Right ventricle myocardium superior (tissue), 1 donor: ENCODE measurements around the gene B3GAT1. TPM values are rescaled to one million over a fixed set of nuclear protein-coding genes. Genes with fewer than 3 reads are reported as not detected.
"Not testable (repeated sequence)": the region's sequence is repeated elsewhere in the genome, so short reads cannot be mapped to it uniquely, and the experiment has no call there.

Source experiments
- ATAC-seq: fragments of 200-7000 bp; cut with Tn5 transposase; one replicate; pipeline ENCODE4 v1.9.1; 2020; ENCODE audit warnings: mild to moderate bottlenecking; ENCODE audit not compliant: poor library complexity
- DNase-seq: peaks from one replicate; pipeline ENCODE4 v3.0.0-alpha.2; 2020
- intact Hi-C: fragments of 100-400 bp; cut with DNase I; formaldehyde crosslinking; loops from one replicate; pipeline ENCODE4 v1.11.2; 2022
- long read RNA-seq: library from polyadenylated mRNA; unstranded; transcript quantifications from one replicate; pipeline ENCODE4 v2.0.0, GENCODE V29; 2021
- total RNA-seq: library from RNA; stranded (reverse); fragmentation: NEBNext Ultra II Directional; extraction: Animal tissue kit (Norgen Biotek cat#: 25700); gene quantifications from one replicate; pipeline ENCODE4 v1.2.1, GENCODE V29; 2021
- donor health status: DM: no; HTN: yes; CAD: no; lungs with severe emphysema.

The B3GAT1 gene, protein sequence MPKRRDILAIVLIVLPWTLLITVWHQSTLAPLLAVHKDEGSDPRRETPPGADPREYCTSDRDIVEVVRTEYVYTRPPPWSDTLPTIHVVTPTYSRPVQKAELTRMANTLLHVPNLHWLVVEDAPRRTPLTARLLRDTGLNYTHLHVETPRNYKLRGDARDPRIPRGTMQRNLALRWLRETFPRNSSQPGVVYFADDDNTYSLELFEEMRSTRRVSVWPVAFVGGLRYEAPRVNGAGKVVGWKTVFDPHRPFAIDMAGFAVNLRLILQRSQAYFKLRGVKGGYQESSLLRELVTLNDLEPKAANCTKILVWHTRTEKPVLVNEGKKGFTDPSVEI
- total RNA-seq, result 0.11 TPM
- long read RNA-seq, result 0 reads

DNA sequence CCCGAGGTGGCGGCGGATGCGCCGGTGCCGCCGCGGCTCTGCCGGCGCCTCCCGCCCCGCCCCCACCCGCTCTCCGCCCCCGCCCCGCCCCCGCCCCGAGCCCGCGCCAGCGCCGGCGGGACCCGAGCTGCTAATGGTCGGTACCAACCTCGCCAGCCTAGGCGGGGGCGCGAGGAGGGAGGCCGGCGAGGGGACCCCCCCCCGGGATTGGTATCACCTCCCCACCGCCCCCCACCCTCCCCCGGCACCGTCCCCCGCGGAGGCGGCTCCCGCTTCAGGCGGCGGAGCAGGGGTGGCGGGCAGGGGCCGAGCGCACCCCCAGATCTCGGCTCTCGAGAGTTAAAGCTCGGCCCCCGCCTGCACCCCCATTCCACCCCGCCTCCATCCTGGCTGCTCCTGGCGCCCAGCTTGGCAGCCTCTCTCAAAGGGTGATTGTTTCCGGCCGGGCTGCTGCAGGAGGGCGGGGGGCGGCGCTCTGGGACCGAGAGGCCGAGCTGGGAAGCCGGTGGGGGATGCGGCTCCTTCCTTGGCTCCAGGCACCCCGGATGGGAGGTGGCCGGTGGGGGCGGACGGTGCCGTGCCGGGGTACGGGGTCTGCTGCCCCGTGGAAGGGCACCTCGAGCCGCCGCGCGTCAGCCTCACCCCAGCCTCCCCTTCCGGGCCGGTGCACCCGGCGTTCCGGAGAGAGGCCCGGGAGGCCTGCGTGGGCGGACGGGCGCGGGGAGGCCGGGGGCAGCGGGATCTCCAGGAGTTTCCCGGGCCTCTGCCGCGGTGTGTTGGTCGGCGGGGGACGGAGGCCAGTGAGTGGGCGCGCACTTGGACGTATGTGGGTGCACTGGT, at the start of gene B3GAT1:
TSS of gene B3GAT1 (minus strand) at position 40 of the 840 bp plus-strand sequence. CDS start 24,583 bp downstream, outside the sequence.
- no peak for ATAC-seq
- no peak for DNase-seq
- intact Hi-C loops, result no loop called here

DNA sequence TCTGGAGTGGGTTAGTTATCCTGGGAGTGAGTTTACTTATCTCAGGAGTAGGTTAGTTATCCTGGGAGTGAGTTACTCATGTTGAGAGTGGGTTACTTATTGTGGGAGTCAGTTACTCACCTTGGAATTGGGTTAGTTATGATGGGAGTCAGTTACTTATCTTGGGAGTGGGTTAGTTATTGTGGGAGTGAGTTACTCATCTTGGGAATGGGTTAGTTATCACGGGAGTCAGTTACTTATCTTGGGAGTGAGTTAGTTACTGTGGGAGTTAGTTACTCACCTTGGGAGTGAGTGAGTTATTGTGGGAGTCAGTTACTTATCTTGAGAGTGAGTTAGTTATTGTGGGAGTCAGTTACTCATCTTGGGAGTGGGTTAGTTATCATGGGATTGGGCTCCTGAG, 49.6 kb upstream of the B3GAT1 start:
- no peak for ATAC-seq
- intact Hi-C loops, result no loop called here
- DNase-seq, result no peak

DNA sequence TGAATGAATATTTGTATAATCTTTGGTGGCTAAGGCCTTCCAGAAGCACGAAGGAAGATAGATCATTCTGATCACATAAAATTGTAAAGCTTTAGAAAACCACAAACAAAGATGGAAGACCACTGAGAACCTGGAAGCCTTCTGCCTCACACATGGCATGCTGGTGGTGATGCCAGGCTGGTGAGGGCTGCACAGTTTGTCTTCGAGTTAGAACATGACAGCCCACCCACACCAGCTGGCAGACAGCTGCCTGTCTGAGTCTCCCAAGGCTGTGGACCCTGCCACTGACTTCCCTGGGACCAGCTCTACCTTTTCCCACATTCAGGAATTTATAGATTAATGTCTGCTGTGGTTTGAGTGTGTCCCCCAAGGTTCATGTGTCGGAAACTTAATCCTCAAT, 48.8 kb upstream of the B3GAT1 start:
- no peak for ATAC-seq
- intact Hi-C loops, result no loop called here
- no peak for DNase-seq

DNA sequence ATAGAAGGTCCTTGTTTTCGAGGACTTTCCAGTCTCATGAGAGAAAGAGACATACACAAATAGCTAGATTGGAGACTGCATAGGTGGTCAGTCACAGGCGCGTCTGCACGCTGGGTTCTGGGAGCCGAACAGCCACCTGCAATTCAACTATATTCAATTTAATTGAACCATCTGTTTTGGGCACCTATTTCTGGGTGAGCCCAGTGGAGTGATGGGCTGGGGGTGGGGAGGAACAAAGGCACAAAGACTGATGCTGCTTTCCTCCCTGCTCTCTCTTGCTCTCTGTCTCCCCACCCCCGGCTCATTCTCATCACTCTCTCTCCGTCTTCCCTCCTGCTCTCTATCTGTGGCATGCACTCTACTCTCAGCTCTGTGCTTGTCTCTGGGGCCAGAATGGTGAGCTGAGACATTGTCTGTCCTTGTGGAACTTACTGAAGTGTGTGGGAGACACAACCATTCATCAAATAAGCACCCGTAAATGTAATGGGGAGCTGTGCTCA, 48.1 kb upstream of the B3GAT1 start:
- DNase-seq (no peak), ATAC-seq (no peak)
- intact Hi-C loops, result no loop called here

DNA sequence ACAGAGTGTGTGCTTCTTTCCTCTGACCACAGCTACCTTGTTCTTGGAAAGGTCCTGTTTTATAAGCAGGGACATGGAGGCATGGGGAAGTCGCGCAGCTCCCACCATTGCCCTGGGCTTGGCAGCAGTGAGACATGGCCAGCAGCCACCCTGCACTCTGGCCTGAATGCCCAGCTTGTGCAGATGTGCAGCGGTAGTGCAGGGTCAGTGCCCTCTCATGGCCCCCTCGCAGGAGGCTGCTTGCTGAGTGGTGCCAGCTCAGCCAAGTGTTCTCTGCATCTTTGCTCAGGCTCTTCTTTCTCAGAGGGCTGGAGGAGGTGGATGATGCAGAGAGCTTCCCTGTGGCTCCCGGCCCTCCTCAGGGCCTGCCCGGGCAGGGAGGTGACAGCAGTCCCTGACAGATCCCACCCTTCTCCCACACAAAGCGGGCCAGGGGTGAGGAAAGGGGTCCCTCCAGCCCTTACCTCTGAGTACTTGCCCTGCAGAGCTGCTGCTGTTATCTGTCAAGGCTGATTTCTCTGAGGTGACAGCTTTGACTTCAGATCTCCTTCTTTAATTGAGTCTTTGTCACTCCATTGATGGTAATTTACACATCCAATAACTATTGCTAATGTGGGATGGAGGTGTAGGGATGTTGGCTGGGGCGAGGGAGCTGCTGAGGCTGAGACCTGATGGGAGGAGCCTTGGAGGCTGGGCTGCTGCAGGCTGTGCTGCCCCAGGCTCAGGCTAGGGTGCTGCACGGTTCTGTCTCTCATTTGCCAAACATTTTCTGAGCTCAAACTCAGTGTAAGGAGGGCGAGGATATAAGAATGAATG, 47.4 kb upstream of the B3GAT1 start:
- intact Hi-C loops, result no loop called here
- ATAC-seq, result no peak

DNA sequence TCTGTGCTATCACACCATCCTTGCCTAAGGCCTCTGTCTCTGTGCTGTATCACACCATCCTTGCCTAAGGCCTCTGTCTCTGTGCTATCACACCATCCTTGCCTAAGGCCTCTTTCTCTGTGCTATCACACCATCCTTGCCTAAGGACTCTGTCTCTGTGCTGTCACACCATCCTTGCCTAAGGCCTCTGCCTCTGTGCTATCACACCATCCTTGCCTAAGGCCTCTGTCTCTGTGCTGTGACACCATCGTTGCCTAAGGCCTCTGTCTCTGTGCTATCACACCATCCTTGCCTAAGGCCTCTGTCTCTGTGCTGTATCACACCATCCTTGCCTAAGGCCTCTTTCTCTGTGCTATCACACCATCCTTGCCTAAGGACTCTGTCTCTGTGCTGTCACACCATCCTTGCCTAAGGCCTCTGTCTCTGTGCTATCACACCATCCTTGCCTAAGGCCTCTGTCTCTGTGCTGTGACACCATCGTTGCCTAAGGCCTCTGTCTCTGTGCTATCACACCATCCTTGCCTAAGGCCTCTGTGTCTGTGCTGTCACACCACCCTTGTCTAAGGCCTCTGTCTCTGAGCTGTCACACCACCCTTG, 45.5 kb upstream of the B3GAT1 start:
- ATAC-seq, DNase-seq, intact Hi-C loops: not testable (repeated sequence)

More for the DNA sequence above, 47.4 kb upstream of the B3GAT1 start:
- no peak for DNase-seq

DNA sequence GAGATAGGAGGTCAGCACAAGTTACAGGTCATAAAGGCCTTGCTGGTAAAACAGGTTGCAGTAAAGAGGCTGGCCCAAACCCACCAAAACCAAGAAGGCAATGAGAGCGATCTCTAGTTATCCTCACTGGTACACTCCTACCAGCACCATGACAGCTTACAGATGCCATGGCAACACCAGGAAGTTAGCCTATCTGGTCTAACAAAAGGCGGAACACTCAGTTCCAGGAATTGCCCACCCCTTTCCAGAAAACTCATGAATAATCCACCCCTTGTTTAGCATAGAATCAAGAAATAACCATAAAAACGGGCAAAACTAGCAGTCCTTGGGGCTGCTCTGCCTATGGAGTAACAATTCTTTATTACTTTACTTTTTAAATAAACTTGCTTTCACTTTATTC, 43.5 kb upstream of the B3GAT1 start:
- intact Hi-C loops, result no loop called here
- DNase-seq (no peak), ATAC-seq (no peak)

DNA sequence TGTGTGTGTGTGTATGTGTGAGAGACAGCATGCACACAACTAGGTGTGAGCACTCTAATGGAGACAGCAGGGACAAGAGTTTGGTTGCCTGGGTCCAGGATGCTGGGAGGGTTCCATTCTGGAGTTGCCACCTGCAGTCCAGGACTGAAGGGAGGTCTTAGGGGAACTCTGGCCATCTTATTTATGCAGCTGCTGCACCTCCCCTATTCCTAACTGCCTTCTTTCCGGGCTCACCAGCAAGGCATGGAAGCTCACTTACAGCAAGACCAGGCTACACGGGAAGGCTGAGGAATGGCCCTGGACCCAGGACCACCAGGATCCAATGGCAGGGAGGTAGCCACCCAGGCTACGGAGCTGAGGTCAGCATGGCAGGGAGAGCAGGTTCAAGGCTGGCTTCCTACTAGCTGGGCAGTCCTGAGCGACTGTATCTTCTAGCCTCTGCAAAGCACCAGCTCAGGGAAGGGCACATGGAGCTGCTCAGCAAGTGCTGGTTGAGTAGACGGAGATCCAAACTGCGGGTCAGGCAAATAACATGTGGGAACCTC, 42.2 kb upstream of the B3GAT1 start:
- no peak for ATAC-seq
- intact Hi-C loops, result no loop called here

DNA sequence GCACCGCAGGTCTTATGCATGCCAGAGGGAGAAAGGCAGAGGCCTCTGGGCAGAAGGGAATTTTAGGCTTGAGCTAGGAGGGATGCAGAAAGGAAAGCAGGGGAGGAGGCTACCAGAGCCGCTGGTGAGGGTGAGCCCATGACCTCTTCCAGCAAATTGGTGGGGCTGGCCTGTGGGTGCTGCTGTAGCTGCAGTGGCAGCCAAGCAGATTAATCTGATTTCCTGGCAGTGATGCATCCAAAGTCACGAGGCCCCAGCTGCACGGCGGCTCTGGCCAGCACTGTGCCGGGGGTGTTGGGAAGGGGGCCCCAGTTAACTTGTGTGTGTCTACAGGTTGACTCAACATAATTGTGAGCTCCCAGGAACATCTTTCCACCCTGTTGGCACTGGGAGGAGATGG, 41.4 kb upstream of the B3GAT1 start:
- DNase-seq (no peak), ATAC-seq (peak; percentile 20)
- intact Hi-C loops, result no loop called here

More for the DNA sequence above, 42.2 kb upstream of the B3GAT1 start:
- DNase-seq, result no peak

DNA sequence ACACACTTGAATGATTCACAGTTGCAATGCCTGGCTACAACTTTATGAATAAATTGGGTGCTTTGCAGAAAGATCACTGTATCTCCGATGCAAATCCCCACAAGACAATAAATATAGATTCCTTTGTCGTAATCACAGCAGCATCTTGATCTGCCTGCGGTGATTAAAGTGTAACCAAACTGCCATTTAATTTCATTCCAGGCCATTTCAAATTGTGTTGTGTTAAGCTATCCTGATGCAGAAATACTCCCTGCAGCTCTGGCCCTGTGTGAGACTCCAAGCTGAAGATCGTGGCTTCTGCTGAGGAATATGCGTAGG, 40.8 kb upstream of the B3GAT1 start:
- ATAC-seq (no peak), DNase-seq (no peak)
- intact Hi-C loops, result no loop called here

DNA sequence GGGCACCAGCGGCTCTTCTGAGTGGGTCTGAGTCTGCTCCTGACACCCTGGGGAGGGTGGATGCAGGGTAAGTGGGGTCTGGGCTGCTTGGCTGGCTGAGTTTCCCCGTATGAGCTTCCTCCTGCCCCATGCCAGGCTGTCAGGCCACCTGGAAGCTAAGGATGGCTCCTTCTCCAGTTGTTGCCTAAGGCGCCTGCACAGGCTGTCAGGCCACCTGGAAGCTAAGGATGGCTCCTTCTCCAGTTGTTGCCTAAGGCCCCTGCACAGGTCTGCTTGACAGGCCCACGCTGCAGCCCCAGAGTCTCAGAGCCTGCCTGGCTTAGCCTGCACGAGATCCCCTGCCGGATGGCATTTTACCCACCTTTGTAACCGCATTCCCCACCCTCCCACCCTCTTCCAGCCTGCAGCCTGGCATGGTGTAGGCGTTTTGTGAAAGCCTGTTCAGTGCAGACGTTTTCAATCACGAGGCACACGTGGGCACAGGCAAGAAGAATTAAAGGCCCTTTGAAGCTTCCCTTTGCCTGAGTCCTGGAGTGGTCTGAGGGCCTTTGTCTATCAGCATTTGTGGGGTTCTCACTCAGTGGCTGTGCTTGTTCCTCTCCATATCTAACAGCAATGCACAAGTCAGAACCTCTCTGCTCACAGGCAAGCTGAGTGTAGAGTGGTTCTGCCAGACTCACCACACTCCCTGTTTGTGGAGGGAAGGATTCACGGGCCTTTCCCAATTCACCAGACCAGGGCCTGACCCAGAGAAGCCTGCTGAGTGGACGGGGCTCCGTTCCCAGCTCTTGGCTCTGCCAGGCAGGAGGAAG, 40.2 kb upstream of the B3GAT1 start:
- intact Hi-C loops, result no loop called here
- ATAC-seq, result no peak
- DNase-seq, result no peak

DNA sequence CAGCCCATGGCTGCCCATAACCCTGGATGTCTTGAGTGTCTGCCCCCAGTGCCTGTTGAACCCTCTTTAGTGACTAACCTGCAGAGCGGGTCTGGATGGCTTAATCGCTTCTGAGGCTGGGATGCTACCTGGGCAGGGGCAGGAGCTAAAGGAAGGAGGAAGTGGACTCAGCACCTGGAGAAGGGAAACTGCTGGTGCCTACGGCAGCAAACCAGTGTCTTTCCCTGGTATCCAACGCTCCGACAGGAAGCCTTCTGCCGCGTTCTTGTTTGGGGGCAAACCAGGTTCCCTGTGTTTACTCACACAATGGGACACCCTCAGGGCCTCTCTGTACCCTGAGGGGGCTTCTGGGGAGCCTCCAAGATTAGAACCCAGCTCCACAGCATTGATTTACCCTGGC, 38.1 kb upstream of the B3GAT1 start:
- intact Hi-C loops, result no loop called here
- ATAC-seq (no peak), DNase-seq (no peak)

DNA sequence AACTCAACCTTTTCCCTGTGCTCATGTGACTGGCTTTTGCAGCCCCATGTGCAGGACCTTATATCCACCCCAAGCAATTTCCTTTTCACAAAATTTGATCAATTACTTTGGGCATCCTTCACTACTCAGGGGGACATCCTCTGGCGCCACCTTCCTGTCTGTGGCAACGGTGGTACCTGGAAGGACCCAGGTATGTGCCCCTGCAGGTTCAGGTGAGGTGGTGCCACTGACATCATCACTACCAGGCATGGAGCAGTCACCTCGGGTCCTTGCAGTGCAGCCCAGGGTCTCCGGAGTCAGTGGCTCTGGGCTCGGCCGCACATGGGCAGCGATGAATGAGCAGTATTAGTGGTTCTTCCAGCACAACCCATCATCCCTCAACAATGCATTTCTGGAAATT, 37.7 kb upstream of the B3GAT1 start:
- intact Hi-C loops, result no loop called here
- no peak for ATAC-seq
- DNase-seq, result no peak

DNA sequence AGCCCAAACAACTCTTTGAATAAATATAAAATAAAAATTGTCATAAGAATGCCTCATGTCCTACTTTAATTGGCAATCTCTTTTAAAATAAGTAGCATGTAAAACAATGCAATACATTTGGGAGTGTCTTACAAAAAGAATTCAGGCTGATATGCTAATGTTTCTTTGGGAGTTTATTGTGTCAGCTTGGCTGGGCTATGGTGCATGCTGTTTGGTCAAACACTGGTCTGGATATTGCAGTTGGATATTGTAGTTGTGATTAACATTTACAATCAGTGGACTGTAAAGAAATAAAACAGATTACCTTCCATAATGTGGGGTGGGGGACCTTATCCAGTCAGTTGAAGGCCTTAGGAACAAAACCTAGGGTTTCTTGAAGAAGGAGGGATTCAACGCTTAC, 37.0 kb upstream of the B3GAT1 start:
- intact Hi-C loops, result no loop called here
- ATAC-seq (no peak), DNase-seq (no peak)

DNA sequence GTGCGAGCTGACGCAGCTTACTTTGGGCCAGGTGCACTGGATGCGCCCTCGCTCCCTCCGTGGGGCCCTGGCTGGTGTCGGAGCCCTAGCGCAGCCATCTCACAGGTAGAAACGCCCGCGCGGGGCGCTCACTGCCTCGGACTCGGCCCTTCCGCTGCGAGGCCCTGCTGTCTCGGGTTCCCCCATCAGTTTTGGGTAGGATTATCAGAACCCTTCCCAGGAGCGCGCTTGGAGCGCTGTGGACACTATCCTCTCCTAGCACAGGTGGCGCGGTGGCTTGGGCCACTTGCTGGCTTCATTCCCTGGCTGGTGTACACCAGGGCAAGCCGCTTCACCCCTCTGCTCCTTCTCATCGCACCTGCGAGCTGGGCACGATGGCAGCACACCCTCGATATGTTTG, 35.7 kb upstream of the B3GAT1 start:
- DNase-seq, result no peak
- intact Hi-C loops, result no loop called here
- no peak for ATAC-seq

DNA sequence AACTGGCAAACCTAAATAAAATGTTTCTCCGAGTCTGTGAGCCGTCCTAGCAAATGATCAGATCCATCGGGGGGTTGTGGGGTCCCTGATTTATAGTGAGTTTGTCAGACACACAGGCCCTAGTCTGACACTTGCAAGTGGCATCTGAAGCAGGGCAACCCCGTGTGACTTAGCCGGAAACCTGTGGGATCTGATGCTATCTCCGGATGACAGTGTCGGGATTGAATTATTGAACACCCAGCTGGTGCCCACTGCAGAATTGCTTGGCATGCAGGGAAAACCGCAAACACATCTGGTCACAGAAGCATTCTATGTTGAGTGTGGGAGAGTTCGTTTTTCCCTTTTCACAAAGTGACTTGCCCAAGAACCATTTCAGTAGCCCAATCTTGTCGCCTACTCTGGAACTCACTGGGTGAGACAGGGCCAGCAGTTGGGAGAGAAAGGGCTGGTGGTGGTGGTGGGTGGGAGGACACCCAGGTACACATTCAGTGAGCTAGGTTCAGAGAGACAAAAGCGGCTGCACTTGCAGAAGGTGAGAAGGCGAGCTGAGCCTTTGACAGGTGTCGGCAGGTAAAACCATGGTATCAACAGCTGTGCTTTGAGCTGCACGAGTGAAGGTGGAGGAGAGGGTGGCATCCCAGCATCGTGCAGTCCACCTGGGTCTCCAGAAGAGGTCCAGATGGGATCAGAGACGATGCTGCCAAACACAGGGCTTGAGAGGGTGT, 33.7 kb upstream of the B3GAT1 start:
- intact Hi-C loops, result no loop called here
- ATAC-seq (no peak), DNase-seq (no peak)
